K562 (cell line): ENCODE measurements around the gene MECP2. TPM values are rescaled to one million over a fixed set of nuclear protein-coding genes. Genes with fewer than 3 reads are reported as not detected.
A peak's percentile ranks its signal among the peaks of the same experiment; 100 is the strongest.

ENCODE experiments used
- ATF6 ChIP-seq: sonication (generic); formaldehyde crosslinking; IDR thresholded peaks from 2 replicates; pipeline ENCODE4 v1.4.0; 2020; ENCODE audit warnings: mild to moderate bottlenecking, missing genetic modification reagents
- ATF7 ChIP-seq: fragments of 450-650 bp; IDR thresholded peaks from 2 replicates; pipeline ENCODE4 v1.7.1; 2014; ENCODE audit warnings: mild to moderate bottlenecking, moderate library complexity
- BCOR ChIP-seq: fragments of 450-650 bp; IDR thresholded peaks from 2 replicates; pipeline ENCODE4 v1.6.1; 2016
- HIVEP1 ChIP-seq: fragments of 250-450 bp; sonication (Bioruptor Pico); IDR thresholded peaks from 2 replicates; pipeline ENCODE4 v1.4.0; 2020; ENCODE audit warnings: mild to moderate bottlenecking
- HNRNPL ChIP-seq: fragments of 200-400 bp; formaldehyde crosslinking; IDR thresholded peaks from 2 replicates; pipeline ENCODE4 v1.6.1; 2017; ENCODE audit warnings: low read depth, mild to moderate bottlenecking, low read length
- KDM5B ChIP-seq: fragments of 200-600 bp; sonication (generic); IDR thresholded peaks from 2 replicates; pipeline ENCODE4 v1.6.1; 2012; ENCODE audit warnings: low read depth, mild to moderate bottlenecking, moderate library complexity, low read length, control low read depth, inconsistent platforms; ENCODE audit not compliant: insufficient replicate concordance
- MCM7 ChIP-seq, 2 experiments: fragments of 450-650 bp; IDR thresholded peaks; 2 replicates each; pipeline ENCODE4 v1.6.1; 2016 to 2018
- MTF1 ChIP-seq: fragments of 250-450 bp; sonication (Bioruptor Pico); IDR thresholded peaks from 2 replicates; pipeline ENCODE4 v1.9.0; 2021; ENCODE audit warnings: moderate library complexity, mild to moderate bottlenecking, inconsistent platforms, borderline replicate concordance
- RBBP5 ChIP-seq: fragments of 200-600 bp; sonication (generic); IDR thresholded peaks from 2 replicates; pipeline ENCODE4 v1.6.1; 2012; ENCODE audit warnings: borderline replicate concordance, mild to moderate bottlenecking, low read length, control low read depth, inconsistent platforms; ENCODE audit not compliant: insufficient read depth, poor library complexity, severe bottlenecking
- RBM14 ChIP-seq: fragments of 200-400 bp; formaldehyde crosslinking; IDR thresholded peaks from 2 replicates; pipeline ENCODE4 v1.6.1; 2018; ENCODE audit warnings: low read depth, mild to moderate bottlenecking, low read length, moderate library complexity, borderline replicate concordance; ENCODE audit not compliant: insufficient read depth
- RBM15 ChIP-seq: fragments of 200-400 bp; formaldehyde crosslinking; IDR thresholded peaks from 2 replicates; pipeline ENCODE4 v1.6.1; 2018; ENCODE audit warnings: mild to moderate bottlenecking, low read length, moderate library complexity; ENCODE audit not compliant: insufficient read depth
- RBM17 ChIP-seq: fragments of 200-400 bp; formaldehyde crosslinking; IDR thresholded peaks from 2 replicates; pipeline ENCODE4 v1.6.1; 2017; ENCODE audit warnings: low read depth, mild to moderate bottlenecking, low read length, borderline replicate concordance
- SMARCC2 ChIP-seq: fragments of 450-650 bp; IDR thresholded peaks from 2 replicates; pipeline ENCODE4 v1.6.1; 2017; ENCODE audit warnings: antibody characterized with exemption, moderate library complexity, mild to moderate bottlenecking, low read depth
- SP1 ChIP-seq: sonication (generic); formaldehyde crosslinking; IDR thresholded peaks from 2 replicates; pipeline ENCODE4 v1.8.1; 2022; ENCODE audit warnings: mild to moderate bottlenecking, missing genetic modification reagents
- THRA ChIP-seq: fragments of 450-650 bp; IDR thresholded peaks from 2 replicates; pipeline ENCODE4 v1.6.1; 2017; ENCODE audit warnings: mild to moderate bottlenecking, moderate library complexity
- TOE1 ChIP-seq, 2 experiments: fragments of 450-650 bp in 1 of 2; sonication (generic) in 1 of 2; formaldehyde crosslinking in 1 of 2; IDR thresholded peaks; 2 replicates each; pipeline versions ENCODE4 v1.7.1 to v1.8.0; 2016 to 2022; ENCODE audit warnings: borderline replicate concordance in 2 of 2, mild to moderate bottlenecking in 2 of 2, antibody characterized with exemption in 1 of 2, inconsistent platforms in 1 of 2, low read depth in 1 of 2, missing genetic modification reagents in 1 of 2, moderate library complexity in 1 of 2
- TRIM28 ChIP-seq: fragments of 450-650 bp; IDR thresholded peaks from 2 replicates; pipeline ENCODE4 v1.6.1; 2017
- ZFPM2 ChIP-seq: fragments of 250-450 bp; sonication (Bioruptor Pico); IDR thresholded peaks from 2 replicates; pipeline ENCODE4 v1.5.1; 2022; ENCODE audit warnings: mild to moderate bottlenecking
- ZNF511 ChIP-seq: sonication (generic); formaldehyde crosslinking; IDR thresholded peaks from 2 replicates; pipeline ENCODE4 v1.8.0; 2022; ENCODE audit warnings: mild to moderate bottlenecking, missing genetic modification reagents
- ZNF696 ChIP-seq: fragments of 250-450 bp; sonication (Bioruptor Pico); conservative IDR thresholded peaks from 2 replicates; pipeline ENCODE4 v1.4.0; 2020; ENCODE audit warnings: mild to moderate bottlenecking, moderate library complexity
- ZNF717 ChIP-seq: fragments of 250-450 bp; sonication (Bioruptor Pico); IDR thresholded peaks from 2 replicates; pipeline ENCODE4 v1.5.0; 2021
- polyA plus RNA-seq, 8 experiments: library from polyadenylated mRNA; depleted of rRNA in 4 of 8; stranded (reverse) in 5 of 8; unstranded in 3 of 8; fragments of >200 nt; fragmentation: Nextera tagmentation in 2 of 8; fragmentation: Illumina TruSeq in 1 of 8; extraction: Ambion mirVana in 2 of 8; extraction: Trizol in 1 of 8; gene quantifications; 2 replicates each; pipeline versions ENCODE4 v1.2.1 to v1.2.3, GENCODE V29; 2011 to 2014; ENCODE audit warnings: inconsistent platforms in 1 of 8, missing spikeins in 1 of 8
- total RNA-seq, 7 experiments: library from RNA; depleted of rRNA in 6 of 7; stranded (reverse); fragments of >200 nt in 6 of 7; fragmentation: Illumina TruSeq in 2 of 7; extraction: Trizol in 2 of 7; gene quantifications; 2 replicates each; pipeline versions ENCODE4 v1.2.1 to v1.2.3, GENCODE V29; 2011 to 2021; ENCODE audit warnings: low replicate concordance in 1 of 7
- TF ChIP-seq, protein P1 (sequence below): sonication (generic); formaldehyde crosslinking; IDR thresholded peaks from 2 replicates; pipeline ENCODE4 v1.8.0; 2022; ENCODE audit warnings: missing genetic modification reagents, mild to moderate bottlenecking, borderline replicate concordance

MECP2 gene
- total and polyA plus RNA-seq, 9 of the 15 experiments (the other 6 are each of a cell fraction or from before 2014, with no cell fraction given): 2.1 to 50.9 (median 30.5) TPM

DNA sequence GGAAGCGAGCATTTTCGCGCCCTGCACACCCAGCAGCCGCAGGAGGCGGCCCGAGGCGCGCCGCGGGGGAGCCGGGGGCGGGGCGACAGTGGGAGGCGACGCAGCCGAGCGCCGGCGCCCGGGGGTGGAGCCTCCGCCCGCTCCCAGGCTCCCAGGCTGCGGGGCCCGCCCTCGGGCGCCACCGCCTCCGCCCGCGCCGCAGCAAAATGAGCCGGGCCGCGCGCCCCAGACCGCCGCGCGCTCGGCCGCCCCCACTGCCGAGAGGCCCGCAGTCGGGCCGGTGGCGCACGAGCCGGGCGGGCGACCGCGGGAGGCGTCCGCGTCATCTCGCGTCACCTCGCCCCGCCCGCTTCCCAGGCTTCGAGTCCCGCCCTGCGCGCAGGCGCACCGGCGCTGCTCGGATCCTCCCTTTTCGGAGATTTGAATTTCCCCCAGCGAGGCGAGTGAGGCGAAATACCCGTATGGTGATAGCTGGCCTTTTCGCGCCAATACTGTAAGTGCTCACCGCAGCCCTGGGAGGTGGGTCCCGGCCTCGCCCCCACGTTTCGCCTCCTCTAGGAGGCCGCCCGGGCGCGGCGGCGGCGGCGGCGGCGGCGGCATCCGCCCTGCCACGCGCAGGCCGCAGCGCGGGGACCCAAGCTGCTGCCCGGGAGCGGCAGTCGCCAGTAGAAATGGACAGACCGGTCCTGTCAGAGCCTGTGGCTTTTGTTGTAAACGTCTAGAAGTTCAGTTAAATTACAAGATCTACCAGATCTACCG is 125.0 kb downstream of the MECP2 start, which contains the start of gene TMEM187 (continued):
- no peak for TF ChIP-seq RBBP5
- TF ChIP-seq TOE1 (IDR thresholded peaks at IDR 0.05; ENCODE audit: borderline replicate concordance): no peak
- TF ChIP-seq TOE1 (CRISPR knock-in tag; IDR thresholded peaks at IDR 0.05; ENCODE audit: borderline replicate concordance, low read depth): no peak
- peak; percentile 40 for TF ChIP-seq KDM5B
- no peak for TF ChIP-seq THRA
- no peak for TF ChIP-seq ZNF717 (CRISPR knock-in tag)
- no peak for TF ChIP-seq RBM14
- TF ChIP-seq, protein P1, sequence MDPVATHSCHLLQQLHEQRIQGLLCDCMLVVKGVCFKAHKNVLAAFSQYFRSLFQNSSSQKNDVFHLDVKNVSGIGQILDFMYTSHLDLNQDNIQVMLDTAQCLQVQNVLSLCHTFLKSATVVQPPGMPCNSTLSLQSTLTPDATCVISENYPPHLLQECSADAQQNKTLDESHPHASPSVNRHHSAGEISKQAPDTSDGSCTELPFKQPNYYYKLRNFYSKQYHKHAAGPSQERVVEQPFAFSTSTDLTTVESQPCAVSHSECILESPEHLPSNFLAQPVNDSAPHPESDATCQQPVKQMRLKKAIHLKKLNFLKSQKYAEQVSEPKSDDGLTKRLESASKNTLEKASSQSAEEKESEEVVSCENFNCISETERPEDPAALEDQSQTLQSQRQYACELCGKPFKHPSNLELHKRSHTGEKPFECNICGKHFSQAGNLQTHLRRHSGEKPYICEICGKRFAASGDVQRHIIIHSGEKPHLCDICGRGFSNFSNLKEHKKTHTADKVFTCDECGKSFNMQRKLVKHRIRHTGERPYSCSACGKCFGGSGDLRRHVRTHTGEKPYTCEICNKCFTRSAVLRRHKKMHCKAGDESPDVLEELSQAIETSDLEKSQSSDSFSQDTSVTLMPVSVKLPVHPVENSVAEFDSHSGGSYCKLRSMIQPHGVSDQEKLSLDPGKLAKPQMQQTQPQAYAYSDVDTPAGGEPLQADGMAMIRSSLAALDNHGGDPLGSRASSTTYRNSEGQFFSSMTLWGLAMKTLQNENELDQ (CRISPR knock-in tag): no peak
- no peak for TF ChIP-seq ZNF696 (CRISPR knock-in tag)
- no peak for TF ChIP-seq HIVEP1
- no peak for TF ChIP-seq RBM17
- TF ChIP-seq TRIM28: no peak
- TF ChIP-seq SP1 (CRISPR knock-in tag): no peak
- TF ChIP-seq ATF6 (CRISPR knock-in tag): no peak
- TF ChIP-seq MCM7 (IDR thresholded peaks at IDR 0.05): no peak
- TF ChIP-seq BCOR: no peak
- TF ChIP-seq HNRNPL: no peak
- no peak for TF ChIP-seq ZNF511 (CRISPR knock-in tag)
- no peak for TF ChIP-seq RBM15
- 0 out of 2 replicates have a peak, but pooled peaks have one; percentile 9 for TF ChIP-seq ATF7
- TF ChIP-seq MTF1 (CRISPR knock-in tag): no peak
- no peak for TF ChIP-seq ZFPM2 (CRISPR knock-in tag)
- TF ChIP-seq SMARCC2: no peak
